HG03575 (cell line): Measurements from ENCODE around the gene BIVM.
"Not testable (repeated sequence)": the region's sequence is repeated elsewhere in the genome, so short reads cannot be mapped to it uniquely, and the experiment has no call there.

Experiments
- ATAC-seq: cut with Tn5 transposase; IDR thresholded peaks from one replicate; pipeline ENCODE4 v1.9.1; 2021; ENCODE audit not compliant: unreplicated experiment, insufficient number of reproducible peaks, low FRiP score; ENCODE audit errors: extremely low read depth

The BIVM gene

DNA sequence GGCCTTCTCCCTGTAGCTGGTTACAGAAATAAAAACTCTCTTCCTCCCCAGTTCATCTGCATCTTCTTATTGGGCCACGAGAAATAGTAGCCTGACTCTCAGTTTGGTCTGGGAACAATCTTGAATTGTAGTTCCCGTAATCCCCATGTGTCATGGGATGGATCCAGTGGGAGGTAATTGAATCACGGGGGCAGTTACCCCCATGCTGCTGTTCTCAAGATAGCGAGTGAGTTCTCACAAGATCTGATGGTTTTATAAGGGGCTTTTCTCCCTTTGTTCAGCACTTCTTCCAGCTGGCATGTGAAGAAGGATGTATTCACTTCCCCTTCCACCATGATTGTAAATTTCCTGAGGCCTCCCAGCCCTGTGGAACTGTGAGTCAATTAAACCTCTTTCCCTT lies 18.3 kb upstream of the BIVM start:
- ATAC-seq, result not testable (repeated sequence)

- ATAC-seq, result no peak
Measured at GRCh38 chr13:102781591-102781990, 17.3 kb upstream of the BIVM start.

DNA sequence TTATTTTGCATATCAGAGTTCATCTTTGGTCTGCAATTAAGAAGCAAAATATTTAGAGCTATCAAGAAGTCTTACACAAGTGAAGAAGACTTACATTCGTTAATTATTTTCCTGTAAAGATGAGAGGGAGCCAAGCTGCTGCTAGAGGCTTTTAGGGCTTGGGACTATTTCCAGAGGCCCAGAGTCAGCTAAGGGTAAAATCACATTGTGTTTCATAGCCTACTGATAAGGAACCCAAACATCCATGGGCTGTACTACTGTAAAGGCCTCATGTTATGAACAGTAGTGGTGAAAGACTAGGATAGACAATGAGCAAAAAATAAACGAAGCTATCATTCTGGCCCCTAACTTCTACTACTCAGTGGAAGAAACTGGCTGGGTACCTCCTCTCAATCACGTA lies 14.4 kb upstream of the BIVM start:
- no peak for ATAC-seq

GRCh38 chr13:102788683-102789082 lies 10.2 kb upstream of the BIVM start:
- no peak for ATAC-seq

- no peak for ATAC-seq
Measured at GRCh38 chr13:102792396-102792795, 6.5 kb upstream of the BIVM start.

DNA sequence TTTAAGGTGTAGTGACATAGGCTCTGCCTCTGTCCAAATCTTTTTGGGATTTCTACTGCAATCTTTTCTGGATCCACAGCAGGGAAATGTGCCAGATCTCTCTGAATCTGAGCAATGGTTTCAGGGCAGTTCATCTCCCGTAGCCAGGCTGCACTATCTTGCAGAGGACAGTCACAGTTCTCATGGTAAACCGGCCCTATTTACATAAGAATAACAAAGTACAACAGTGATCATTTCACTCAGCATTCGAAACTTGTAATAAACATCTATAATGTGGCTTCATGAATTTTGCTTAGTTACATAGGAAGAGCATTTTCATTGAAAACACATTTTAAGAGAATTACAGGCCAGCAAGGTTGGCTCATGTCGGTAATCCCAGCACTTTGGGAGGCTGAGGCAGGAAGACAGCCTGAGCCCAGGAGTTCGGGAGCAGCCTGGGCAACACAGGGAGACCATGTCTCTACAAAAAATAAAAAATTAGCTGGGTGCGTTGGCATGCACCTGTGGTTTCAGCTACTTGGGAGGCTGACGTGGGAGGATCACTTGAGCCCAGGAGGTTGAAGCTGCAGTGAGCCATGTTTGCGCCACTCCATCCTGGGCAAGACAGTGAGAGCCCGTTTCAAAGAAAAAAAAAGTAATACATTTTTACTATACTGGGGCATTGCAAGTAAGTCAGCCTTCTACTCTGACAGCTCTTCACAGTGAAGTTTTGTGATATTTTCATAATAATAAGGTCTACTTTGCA lies 5.1 kb upstream of the BIVM start:
- no peak for ATAC-seq

DNA sequence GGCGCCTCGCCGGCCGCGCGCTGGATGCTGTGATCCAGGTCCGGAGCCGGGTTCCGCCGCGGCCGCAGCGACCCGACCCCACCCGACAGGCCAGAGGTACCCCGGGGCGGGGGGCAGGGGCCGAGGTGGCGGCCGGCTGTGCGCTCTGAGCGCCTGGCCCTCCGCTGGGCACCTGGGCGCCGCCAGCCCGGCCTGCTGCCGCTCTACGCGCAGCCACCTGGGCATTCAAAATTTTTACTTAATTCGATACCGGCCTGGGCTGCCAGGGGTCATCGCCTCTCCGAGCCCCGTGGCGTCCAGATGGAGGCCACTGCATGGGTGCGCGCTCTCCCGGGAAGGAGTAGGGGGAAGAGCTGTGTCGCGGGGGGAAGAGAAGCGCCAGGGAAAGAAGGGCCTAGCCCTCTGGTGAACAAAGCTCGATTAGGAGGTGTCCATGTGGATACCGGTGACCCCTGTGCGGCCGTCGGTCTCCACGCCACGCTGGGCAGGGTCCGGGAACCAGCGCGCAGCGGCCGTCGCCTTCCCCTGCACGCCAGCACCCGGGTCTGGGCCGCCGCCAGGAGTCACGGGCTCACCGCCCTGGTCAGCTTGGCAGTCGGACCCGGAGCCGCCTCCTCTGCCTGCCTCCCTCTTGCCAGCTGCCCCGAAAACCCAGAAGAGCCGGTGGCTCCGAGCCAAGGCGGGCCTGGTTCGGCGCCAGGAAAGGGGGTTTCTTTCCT lies 666 bp downstream of the BIVM start:
- no peak for ATAC-seq

DNA sequence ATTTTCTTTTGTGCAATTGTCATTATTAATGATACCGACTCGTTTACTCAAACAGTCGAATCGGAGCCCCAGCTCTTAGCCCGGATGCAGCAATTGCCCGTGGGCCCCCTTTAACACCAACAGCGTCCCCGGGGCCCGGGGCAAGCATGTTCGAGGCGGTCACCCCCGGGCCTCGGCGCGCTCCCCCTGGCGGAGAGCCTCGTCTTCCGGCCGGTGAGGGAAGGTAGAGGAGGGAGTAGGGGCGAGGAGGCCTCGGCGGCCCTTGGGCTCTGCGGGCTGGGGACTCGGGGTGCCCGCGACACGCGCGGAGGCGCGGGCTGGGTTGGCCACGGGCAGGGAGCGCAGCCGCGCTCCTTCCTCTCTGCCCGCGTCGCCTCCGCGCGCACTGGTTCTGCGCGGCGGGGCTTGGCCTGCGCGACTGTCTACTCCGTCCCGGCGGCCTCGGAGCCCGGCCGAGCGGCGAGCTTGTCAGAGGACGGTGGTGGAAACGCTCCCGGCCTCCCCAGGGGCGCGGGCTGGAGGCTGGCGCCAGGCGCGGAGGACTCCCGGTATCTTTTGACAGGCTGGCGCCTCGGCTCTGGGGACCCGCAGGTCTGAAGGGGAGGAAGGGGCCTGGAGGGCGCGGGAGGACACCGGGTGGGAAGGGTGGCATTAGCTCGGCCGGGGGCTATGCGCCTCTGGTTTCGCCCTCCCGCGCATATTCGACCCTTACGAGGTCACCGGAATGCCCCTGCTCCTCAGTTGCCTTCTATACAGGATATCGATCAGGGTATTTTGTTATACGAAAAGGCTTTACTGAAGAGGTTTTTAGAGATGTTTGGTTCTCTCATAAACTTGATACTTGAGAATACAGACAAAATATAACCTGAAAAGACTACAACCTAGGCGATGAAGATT lies 1.5 kb downstream of the BIVM start:
- peak; percentile 63 for ATAC-seq

- no peak for ATAC-seq
Measured at GRCh38 chr13:102805680-102806079, 6.8 kb downstream of the BIVM start.

DNA sequence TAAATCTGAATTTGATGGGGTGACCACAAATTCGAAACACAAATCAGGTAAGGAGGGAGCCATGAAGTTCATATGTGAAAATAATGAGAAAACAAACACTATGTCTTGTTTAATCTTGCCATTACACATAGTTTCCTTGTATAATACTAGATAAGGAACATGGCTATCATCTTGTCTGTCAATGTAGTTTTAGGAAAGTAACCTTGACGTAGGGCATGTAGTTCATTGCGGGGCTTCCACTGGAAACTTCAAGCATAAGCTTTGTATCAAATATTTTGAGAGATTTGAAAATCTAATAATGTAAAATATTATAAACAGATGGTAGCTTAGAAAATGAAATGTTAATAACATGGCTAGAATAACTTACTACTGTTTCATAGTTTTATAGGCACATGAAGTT lies 8.8 kb downstream of the BIVM start:
- ATAC-seq, result no peak

- ATAC-seq, result no peak
Measured at GRCh38 chr13:102812611-102813287, 13.8 kb downstream of the BIVM start.

DNA sequence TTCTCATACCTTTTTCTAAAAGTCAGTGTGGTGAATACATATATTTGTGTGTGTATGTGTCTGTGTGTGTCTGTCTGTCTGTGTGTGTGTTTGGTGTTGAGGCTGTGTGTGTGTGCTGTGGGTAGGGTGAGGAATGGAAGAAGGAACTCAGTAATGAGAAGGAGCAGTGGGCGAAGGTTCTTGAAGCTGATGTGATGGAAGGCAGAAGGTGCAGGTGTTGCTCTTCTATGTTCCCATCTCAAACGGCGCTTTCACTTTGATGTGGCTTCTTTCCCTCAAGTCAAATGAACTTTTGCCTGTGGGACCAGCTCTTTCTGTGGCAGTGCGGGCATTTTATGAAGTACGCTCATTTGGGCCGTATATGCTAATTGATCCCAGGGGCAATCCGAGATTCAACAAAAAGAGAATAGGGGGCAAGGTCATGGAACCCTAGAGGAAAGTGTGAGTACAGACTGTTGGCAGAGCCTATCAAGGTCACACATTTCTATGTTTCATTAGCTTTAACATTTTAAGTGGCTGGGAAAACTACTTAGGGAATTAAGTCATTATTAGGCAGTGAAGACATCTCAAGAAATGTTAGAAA lies 15.2 kb downstream of the BIVM start:
- ATAC-seq, result no peak

GRCh38 chr13:102814793-102815192 lies 15.9 kb downstream of the BIVM start:
- ATAC-seq, result no peak

GRCh38 chr13:102815788-102816187 lies 16.9 kb downstream of the BIVM start:
- ATAC-seq, result no peak

DNA sequence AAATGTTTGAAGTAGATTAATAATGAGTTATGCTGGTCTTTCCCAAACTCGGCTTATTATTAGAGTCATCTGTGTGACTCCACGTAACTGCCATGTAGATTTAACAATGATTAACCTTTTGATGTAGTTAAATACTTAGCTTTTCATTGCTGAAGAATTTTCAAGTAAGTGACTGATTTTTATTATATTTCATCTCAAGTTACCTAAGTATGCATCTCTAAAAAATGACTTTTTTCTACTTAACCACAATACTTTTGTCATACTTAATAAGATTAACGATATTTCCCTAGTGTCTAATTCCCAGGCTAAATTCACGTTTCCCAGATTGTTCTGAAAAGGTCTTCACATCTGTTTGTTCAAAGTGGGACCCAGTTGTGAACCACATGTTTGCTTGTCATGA lies 17.8 kb downstream of the BIVM start:
- no peak for ATAC-seq

GRCh38 chr13:102817241-102817640 lies 18.3 kb downstream of the BIVM start:
- no peak for ATAC-seq

DNA sequence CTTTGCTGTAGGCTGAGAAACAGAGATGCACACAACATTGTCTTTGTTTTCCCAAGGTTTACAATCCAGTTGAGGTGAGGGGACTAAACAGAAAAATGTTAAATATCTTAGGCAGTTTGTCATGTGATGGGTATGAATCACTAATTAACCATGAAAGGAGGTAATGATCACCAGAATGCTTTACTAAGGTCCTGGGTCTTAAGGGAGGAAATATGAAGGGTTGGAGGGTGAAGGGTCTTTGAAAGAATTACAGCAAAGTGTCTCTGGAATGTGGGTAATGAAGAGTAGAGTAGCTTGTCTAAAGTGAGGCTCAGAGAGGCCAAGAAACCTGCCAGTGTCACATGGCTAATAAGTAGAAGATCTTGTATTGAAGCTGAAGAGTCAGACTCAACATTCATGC lies 19.0 kb downstream of the BIVM start:
- no peak for ATAC-seq

- ATAC-seq, result no peak
Measured at GRCh38 chr13:102825400-102825799, 26.5 kb downstream of the BIVM start.
